ENCODE results near the gene VIPAS39.

The VIPAS39 gene

GRCh38 chr14:77409131-77409533 lies 48.3 kb downstream of the VIPAS39 start:
- in situ Hi-C loops (cut with HindIII; ENCODE audit: low sequenced_read_pairs), result no loop called here
- no peak for DNase-seq (ENCODE audit: low read depth)
- H3K4me3 ChIP-seq (ENCODE audit: low read depth, low read length), result no peak overlapping the region
- TF ChIP-seq CTCF (IDR thresholded peaks at IDR 0.05; ENCODE audit: low read depth, low read length, missing control alignments), result peak; percentile 25

GRCh38 chr14:77407158-77407557 lies 50.2 kb downstream of the VIPAS39 start:
- no peak for DNase-seq (ENCODE audit: low read depth)
- H3K4me3 ChIP-seq (ENCODE audit: low read depth, low read length), result no peak overlapping the region
- TF ChIP-seq CTCF (IDR thresholded peaks at IDR 0.05; ENCODE audit: low read depth, low read length, missing control alignments), result no peak
- in situ Hi-C loops (cut with HindIII; ENCODE audit: low sequenced_read_pairs), result no loop called here

GRCh38 chr14:77406718-77407117 lies 50.7 kb downstream of the VIPAS39 start:
- no peak for DNase-seq (ENCODE audit: low read depth)
- TF ChIP-seq CTCF (IDR thresholded peaks at IDR 0.05; ENCODE audit: low read depth, low read length, missing control alignments), result no peak
- in situ Hi-C loops (cut with HindIII; ENCODE audit: low sequenced_read_pairs), result no loop called here
- no peak overlapping the region for H3K4me3 ChIP-seq (ENCODE audit: low read depth, low read length)

GRCh38 chr14:77406086-77406485 lies 51.3 kb downstream of the VIPAS39 start:
- in situ Hi-C loops (cut with HindIII; ENCODE audit: low sequenced_read_pairs), result no loop called here
- no peak overlapping the region for H3K4me3 ChIP-seq (ENCODE audit: low read depth, low read length)
- no peak for TF ChIP-seq CTCF (IDR thresholded peaks at IDR 0.05; ENCODE audit: low read depth, low read length, missing control alignments)
- DNase-seq (ENCODE audit: low read depth), result no peak

GRCh38 chr14:77403768-77404167 lies 53.6 kb downstream of the VIPAS39 start:
- in situ Hi-C loops (cut with HindIII; ENCODE audit: low sequenced_read_pairs), result no loop called here
- TF ChIP-seq CTCF (IDR thresholded peaks at IDR 0.05; ENCODE audit: low read depth, low read length, missing control alignments), result no peak
- DNase-seq (ENCODE audit: low read depth), result no peak
- H3K4me3 ChIP-seq (ENCODE audit: low read depth, low read length), result no peak overlapping the region

- DNase-seq (ENCODE audit: low read depth), result no peak
- in situ Hi-C loops (cut with HindIII; ENCODE audit: low sequenced_read_pairs), result no loop called here
- TF ChIP-seq CTCF (IDR thresholded peaks at IDR 0.05; ENCODE audit: low read depth, low read length, missing control alignments), result no peak
These were observed 57.2 kb downstream of the VIPAS39 start for GRCh38 chr14:77400216-77400615.

GRCh38 chr14:77390188-77390587 lies 67.2 kb downstream of the VIPAS39 start:
- no peak for DNase-seq (ENCODE audit: low read depth)
- H3K4me3 ChIP-seq (ENCODE audit: low read depth, low read length), result no peak overlapping the region
- in situ Hi-C loops (cut with HindIII; ENCODE audit: low sequenced_read_pairs), result no loop called here
- TF ChIP-seq CTCF (IDR thresholded peaks at IDR 0.05; ENCODE audit: low read depth, low read length, missing control alignments), result no peak

More at GRCh38 chr14:77400216-77400615, 57.2 kb downstream of the VIPAS39 start:
- H3K4me3 ChIP-seq (ENCODE audit: low read depth, low read length), result no peak overlapping the region

Data from astrocyte of the cerebellum (primary cell).